GM11168 (cell line): Measurements from ENCODE around the gene MYO3B.
"Not testable (repeated sequence)": the region's sequence is repeated elsewhere in the genome, so short reads cannot be mapped to it uniquely, and the experiment has no call there.

Source experiments
- in situ Hi-C: fragments of 300-500 bp; cut with MboI; formaldehyde crosslinking; loops from one replicate; pipeline ENCODE4 v1.12.0; 2022; ENCODE audit warnings: low sequenced_read_pairs; ENCODE audit not compliant: unreplicated experiment

Gene MYO3B

DNA sequence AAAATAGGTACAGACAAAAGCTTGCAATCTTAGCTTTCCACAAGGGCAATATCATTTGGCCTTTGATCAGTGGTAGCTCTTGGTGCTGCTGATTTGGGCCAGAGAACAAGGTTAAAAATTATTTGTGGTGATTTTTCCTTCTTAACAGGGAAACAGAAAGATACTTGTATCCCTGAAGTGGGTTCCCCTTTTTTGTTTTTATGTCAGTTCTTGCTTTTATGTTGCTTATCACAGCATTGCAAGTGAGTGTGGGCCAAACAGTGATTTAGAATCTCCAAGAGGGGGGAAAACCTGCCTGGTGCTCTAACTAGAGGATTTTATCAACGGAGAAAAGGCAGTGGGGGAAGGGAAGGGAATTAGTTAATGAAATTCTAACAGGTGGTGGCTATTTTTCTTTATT, 339.6 kb downstream of the MYO3B start:
- in situ Hi-C loops = no loop called here

GRCh38 chr2:170518911-170519310, 341.0 kb downstream of the MYO3B start:
- in situ Hi-C loops = no loop called here

DNA sequence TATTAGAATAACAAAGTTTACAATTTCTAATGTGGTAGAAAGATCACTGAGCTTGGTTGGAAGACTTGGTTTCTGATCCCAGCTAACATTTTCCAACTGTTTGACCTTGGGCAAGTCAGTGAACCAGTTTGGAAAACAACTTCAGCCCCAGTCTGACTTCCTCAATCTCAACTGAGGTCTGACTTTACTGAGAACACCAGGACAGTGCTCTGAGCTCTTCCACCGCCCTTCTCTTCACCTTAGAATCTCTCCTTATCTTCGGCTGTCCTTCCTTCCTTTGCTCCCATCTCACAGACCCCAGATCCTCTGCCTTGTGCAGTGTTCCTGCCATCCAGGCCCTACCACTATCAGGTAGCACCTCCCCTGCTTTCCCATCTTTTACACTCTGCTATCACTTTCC, 343.4 kb downstream of the MYO3B start:
- in situ Hi-C loops = no loop called here

- in situ Hi-C loops = no loop called here
Measured at GRCh38 chr2:170523506-170523905, 345.6 kb downstream of the MYO3B start.

GRCh38 chr2:170524828-170525565, 347.1 kb downstream of the MYO3B start:
- in situ Hi-C loops = no loop called here

DNA sequence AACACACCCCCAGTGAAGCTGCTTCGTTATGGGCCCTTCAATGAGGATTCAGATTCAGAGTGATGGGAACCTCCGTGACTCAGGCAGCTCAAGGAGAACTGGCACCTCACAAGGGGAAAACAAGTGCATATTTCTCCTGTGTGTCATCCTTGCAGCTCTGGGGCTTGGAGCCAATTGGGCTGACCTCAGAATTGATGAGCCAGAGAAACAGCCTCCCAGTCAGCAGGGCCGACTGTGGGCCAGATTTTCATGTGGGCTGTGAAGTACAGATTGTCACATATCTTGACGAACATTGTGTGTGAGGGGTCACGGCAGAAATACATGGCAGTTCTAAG, 347.6 kb downstream of the MYO3B start:
- in situ Hi-C loops = no loop called here

- in situ Hi-C loops = loop anchor here (10.0 kb wide), 1 partner anchor 174 kb away; no protein-coding TSS in a partner anchor
Measured at GRCh38 chr2:170530284-170530745, 352.4 kb downstream of the MYO3B start.

DNA sequence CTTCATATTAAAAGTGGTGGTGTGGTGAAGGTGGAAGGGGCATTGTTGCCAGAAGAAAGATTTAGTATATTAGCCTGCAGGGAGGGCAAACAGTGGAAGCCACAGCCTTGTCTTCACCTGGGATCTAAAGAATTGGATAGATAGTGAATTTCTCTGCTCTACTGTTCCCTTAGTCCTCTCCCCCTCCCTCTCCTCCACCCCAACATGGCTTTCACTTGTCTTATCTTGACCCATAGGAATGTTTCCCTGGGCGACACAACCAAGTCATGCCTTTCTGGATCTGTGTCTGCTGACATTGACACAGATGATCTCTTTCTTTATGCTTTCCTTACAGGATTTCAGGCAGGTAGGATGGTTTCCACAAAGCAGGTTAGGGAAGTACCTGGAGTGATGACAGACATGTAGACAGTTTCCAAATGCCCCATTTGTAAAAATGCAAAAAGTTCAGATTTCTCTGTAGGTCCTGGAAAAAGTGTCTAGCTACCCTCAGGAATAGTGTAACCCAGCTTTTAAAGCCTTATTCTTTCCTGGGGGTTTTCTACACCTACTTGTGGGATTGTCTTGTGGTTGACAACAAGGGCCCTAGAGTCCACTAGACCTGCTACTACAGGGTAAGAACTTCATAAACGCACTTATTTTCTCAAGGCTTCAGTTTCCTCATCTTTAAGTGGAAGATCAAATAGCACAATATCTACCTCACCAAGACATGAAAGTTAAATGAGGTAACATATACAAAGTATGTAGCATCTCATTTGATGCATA, 353.0 kb downstream of the MYO3B start:
- in situ Hi-C loops = loop anchor here (10.0 kb wide), 1 partner anchor 174 kb away; no protein-coding TSS in a partner anchor

GRCh38 chr2:170531876-170532275, 353.9 kb downstream of the MYO3B start:
- in situ Hi-C loops = loop anchor here (10.0 kb wide), 1 partner anchor 173 kb away; no protein-coding TSS in a partner anchor

GRCh38 chr2:170533156-170533555, 355.2 kb downstream of the MYO3B start:
- in situ Hi-C loops = loop anchor here (10.0 kb wide), 1 partner anchor 172 kb away; no protein-coding TSS in a partner anchor

GRCh38 chr2:170535552-170535951, 357.6 kb downstream of the MYO3B start:
- in situ Hi-C loops = loop anchor here (10.0 kb wide), 1 partner anchor 169 kb away; no protein-coding TSS in a partner anchor

GRCh38 chr2:170544817-170545216, 366.9 kb downstream of the MYO3B start:
- in situ Hi-C loops = no loop called here

GRCh38 chr2:170548304-170548703, 370.4 kb downstream of the MYO3B start:
- in situ Hi-C loops = no loop called here

- in situ Hi-C loops = no loop called here
Measured at GRCh38 chr2:170550501-170550900, 372.6 kb downstream of the MYO3B start.

DNA sequence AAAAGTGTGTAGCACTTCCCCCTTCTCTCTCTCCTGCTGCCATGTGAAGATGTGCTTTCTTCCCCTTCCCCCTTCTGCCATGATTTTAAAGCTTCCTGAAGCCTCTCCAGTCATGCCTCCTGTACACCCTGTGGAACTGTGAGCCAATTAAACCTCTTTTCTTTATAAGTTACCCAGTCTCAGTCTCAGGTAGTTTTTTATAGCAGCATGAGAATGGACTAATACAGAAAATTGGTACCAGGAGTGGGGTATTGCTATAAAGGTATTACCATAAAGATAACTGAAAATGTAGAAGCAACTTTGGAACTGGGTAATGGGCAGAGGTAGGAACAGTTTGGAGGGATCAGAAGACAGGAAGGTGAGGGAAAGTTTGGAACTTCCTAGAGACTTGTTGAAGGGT, 374.0 kb downstream of the MYO3B start:
- in situ Hi-C loops = not testable (repeated sequence)

DNA sequence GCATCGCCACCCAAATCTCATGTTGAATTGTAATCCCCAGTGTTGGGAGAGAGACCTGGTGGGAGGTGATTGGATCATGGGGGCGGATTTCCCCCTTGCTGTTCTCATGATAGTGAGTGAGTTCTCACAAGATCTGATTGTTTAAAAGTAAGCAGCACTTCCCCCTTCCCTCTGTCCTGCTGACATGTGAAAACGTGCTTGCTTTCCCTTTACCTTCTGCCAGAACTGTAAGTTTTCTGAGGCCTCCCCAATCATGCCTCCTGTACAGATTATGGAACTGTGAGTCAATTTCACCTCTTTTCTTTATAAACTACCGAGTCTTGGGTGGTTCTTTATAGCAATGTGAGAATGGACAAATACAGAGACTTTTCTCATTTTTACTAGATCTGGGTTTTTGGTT, 375.8 kb downstream of the MYO3B start:
- in situ Hi-C loops = no loop called here

DNA sequence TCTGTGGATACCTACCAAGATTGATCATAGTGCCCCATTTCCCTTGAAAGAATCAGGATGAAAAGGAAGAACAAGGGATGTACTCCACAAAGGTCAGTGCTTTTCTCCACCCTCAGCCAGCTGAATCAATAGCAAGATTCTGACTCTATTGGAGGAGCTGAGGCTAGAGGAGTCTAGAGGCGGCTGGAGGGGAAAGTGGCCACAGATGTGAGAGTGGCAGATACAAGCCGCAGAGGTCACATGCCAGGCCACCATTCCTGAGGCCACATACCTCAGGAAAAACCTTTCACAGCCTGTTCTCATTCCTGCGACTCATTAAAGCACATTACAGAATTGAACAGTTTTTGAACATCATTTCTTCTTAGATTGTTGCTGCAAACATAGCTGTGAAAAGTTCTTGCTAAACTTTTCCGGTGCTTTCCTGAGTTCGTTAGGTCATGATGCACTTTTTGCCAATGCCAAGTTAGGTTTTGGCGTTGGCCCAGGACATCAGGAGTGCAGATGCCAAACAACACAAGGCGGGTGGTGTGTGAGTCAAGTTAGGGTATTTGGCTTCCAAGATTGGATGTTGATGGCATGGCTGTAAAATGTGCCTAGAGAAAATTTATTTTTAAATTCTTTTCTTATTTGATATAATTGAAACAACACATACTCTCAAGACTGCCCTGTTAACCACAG, 376.5 kb downstream of the MYO3B start:
- in situ Hi-C loops = no loop called here

DNA sequence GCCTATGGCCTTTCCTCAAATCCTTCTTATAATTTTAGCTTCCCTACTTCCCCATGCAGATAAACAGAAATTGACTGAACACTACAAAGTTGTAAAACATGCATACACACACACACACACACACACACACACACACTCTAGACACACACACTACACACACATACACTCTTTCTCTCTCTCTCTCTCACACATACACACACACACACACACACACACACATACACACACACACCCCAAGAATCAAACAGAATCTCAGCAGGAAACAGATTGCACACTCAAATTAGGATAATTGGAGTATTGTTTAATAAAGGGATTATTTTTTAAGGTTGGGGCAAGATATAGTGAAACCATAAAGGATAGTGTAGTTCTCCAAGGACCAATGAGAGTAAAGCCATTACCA, 385.0 kb downstream of the MYO3B start:
- in situ Hi-C loops = no loop called here

DNA sequence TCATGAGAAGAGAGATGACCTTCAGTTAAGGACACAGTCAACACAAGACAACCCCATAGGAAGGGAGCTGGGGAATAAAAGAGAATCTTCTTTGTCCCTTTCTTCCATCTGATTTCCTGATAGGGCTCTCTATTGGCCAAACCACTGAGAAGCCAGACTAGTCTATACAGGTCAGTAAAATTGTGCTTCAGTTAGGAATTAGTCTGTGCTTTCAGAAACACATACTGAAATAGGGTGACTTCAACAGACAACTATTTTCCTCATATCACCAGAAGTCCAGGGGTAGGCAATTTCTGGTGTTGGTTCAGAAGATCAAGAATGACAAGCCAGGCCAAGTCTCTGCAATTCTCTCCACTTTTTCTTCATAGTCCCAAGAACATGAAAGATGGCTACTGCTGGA, 385.5 kb downstream of the MYO3B start:
- in situ Hi-C loops = no loop called here

DNA sequence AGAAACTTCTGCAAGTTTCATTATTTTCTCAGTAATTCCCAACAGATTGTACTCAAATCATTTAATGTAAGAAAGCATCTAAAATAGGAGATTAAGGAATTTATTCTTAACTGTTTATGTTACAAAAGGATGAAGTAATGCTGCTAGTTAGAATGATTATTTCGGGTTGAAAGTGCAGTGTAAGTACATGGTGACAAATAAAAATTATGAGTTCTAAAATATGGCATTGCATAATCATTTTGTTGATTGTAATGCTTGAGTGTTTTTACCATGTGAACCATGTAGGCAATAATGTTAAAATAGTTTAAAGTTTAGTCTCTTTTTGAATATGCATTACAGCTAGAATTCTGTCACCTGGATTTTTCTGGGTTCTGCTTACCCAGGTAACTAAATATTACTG, 388.2 kb downstream of the MYO3B start:
- in situ Hi-C loops = no loop called here

GRCh38 chr2:170567429-170567828, 389.5 kb downstream of the MYO3B start:
- in situ Hi-C loops = no loop called here
